ENCODE data around the gene ALG1.
A peak's percentile ranks its signal among the peaks of the same experiment; 100 is the strongest.
"Not testable (repeated sequence)": the region's sequence is repeated elsewhere in the genome, so short reads cannot be mapped to it uniquely, and the experiment has no call there.

The ALG1 gene

DNA sequence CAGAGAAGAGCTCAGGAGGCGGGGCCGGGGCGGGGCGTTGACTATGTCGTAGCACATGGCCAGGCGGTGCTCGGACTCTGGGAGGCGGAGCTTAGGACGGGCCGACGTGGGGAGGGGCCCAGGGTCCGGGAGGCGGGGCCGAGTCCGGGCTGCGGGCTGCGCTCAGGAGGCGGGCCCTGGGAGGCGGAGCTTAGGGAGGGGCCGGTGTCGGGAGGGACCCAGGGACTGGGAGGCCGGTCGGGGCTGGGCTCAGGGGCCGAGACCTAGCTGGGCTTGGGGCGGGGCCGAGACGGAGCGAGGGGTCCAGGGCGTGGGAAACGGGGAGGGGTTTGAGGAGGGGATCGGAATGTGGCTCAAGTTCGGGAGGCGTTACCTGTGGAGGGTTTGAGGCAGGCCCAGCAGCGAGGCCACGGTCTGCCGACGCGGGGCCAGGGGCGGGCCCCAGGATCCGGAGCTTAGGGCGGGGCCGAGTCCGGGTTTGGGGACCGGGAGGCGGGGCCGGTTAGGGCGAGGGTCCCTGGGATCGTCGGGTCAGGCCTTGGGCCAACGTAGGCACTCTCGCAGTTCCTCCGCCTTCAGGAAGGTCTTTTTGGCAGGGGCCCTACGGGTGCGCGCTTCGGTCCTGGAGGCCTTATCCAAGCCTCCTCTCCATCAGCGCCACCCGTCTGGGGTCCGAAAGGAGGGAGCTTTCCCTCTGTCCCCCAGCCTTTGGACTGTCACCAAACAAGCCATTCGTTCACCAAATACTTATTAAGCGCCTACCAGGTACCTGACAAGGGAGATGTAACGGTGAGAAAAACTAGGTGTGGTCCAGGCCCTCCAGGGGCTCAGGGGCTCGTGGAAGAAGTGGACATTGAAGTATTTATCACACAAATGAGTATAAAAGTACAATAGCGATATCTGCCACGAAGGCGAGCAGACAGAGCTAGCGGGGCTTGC is 26.8 kb downstream of the ALG1 start:
- peak; percentile 67 for DNase-seq (ENCODE audit: low spot score)

DNA sequence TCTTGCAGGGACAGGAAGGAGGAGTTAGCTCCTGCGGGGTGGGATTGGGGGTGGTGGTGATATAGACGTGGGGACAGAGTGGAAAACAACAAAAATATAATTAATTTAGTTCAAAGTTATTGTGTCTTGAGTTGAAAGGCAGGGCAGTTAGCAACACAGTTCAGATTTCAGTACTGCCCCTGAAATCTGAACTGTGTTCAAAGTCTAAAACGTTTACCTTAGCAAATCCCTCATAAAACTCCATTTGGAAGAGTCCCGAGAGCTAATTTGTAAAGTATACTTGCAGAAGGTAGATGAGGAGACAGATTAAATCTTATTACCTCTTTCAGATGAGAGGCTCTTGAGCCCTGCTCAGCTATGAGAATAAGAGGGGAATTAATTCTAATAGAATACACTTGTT is 27.5 kb downstream of the ALG1 start:
- DNase-seq (ENCODE audit: low spot score): not testable (repeated sequence)

DNA sequence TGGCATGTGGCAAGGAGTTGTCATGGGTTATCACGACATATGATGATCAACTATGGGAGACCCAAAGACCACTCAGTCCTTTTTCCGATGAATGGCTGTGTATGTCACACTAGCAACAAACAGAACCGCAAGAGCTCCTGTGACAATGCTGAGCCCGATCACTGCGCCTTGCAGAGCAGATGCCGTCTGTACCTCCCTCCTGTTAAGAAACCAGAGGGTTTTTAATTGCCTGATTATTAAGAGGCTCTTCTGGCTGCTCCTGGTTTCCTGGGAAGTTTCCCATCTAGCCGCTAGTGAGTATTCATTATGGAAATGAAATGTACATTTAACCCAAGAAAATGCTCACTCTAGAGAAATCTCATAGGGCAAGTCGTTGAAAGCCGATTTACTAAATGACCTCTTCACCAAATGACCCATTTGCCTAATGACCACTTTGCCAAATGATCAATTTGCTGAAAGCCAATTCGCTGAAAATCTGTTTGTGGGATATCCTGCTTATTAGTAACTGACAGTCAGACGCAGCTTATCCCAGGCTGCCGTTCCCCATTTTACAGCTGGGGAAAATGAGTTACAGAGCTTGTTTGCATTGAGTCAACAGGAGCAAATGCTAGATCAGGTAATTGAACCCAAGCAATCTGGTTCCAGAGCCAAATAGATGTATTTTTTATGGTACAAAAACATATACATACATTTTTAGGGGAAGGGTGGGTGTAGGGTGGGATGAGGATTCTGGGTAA is 31.8 kb downstream of the ALG1 start:
- DNase-seq (ENCODE audit: low spot score): not testable (repeated sequence)

DNA sequence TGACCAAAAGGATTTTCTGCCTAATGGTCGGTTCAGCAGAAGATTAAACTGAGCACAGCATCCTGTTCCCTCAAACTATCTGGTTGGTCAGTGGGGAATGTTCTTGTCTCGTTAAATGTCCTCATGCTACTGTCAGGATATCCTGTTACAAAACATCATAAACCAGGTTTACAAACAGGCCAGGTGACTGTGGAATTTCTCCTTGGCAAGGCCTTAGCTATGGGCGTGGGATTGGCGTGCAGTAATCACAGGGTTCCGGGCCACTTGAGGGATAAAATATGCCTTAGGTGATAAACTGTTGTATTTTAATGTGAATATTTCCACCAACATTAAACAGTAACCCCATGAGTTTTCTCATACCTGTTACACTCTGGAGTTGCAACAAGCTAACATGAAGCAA is 33.4 kb downstream of the ALG1 start:
- not testable (repeated sequence) for DNase-seq (ENCODE audit: low spot score)

DNA sequence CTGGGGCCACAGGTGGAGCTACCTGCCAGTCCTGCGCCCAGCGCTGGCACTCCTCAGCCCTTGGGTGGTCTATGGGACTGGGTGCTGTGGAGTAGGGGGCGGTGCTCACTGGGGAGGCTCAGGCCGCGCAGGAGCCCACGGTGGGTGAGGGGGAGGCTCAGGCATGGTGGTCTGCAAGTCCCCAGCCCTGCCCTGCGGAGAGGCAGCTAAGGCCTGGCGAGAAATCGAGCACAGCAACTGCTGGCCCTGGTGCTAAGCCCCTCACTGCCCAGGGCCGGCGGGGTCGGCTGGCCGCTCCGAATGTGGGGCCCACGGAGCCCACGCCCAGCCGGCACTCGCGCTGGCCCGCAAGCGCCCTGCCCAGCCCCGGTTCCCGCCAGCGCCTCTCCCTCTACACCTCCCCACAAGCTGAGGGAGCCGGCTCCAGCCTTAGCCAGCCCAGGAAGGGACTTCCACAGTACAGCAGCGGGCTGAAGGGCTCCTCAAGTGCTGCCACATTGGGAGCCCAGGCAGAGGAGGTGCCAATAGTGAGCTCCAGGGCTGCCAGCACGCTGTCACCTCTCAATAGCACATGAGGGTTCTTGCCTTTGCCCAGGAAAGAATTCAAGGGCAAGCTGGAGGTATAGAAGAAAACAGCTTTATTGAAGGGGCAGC is 37.0 kb downstream of the ALG1 start:
- DNase-seq (ENCODE audit: low spot score): no peak

DNA sequence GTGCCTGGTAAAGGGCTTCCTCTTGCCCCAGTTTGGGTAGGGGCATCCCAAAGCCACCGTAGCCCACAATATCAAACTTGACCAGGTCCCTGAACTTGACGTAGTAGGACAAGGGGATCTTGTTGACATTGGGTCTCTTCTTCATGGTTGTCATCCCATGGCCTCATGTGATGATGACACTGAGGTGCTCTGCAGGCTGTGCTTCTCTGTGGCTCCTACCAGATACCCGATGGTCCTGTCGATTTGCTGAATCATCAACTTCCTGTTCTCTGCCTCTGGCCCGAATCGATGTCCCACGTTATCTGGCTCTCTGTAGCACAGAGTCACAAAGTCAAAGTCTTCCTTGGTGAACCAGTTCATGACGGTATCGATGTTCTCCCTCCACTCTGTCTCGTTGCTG is 39.3 kb downstream of the ALG1 start:
- DNase-seq (ENCODE audit: low spot score): not testable (repeated sequence)

DNA sequence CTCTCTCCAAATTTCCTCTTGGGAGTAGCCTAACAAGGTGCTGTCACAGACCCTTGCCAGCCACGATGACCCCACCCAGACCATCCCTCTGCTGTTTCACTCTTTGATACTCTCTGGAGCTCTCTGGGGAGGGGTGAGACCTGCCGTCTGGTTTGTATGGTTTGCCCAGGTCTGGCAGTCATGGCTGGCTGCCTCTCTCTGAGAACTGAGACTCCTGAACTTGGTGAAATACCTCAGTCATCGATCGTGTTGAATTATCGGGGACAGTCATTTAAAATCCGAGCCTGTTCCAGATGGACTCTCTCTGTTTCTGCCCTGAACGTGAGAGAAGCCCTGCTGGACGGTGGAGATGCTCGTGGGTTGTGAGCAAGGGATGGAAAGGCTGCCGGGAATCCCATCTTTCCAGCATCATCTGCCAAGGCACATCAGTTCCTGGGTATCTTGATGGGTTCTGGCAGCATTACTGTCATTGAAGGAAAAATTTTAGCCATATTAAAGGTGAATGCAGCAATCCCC is 45.2 kb downstream of the ALG1 start:
- not testable (repeated sequence) for DNase-seq (ENCODE audit: low spot score)

DNA sequence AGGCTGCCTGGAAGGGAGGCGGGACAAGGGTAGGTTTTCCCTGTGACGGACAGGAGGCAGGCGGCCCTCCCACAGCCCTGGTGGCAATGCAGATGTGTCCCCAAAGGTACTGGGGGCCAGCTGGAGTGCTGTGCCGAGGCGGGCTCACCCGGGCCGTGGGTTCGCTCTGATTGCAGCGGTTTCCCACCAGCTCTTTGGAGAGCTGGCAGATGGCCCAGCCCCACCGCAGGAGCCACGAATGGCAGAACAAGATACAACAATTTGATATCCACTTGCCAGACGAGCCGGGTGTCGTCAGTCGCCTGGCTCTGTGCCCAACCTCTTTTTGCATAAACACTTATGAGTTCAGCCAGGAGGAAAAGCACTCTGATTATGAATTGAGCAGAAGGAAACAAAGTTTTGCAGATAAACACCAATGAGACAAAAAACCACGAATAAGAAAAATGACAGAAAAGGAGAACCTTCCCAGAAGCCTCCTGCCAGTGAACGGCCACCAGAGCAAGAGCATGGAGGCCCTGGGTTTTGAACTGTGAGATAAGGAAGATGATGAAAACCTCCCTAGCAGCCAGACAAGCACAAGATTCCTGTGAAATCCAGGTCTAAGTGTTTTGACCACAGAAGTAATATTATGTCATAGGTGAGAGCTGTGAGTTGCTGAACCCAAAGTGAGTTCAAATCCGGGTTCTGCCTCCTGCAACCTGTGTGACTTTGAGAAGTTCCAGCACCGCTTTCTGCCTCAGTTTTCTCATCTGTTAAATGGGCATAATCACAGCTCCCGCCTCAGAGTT is 45.9 kb downstream of the ALG1 start:
- peak; percentile 3 for DNase-seq (ENCODE audit: low spot score)

DNA sequence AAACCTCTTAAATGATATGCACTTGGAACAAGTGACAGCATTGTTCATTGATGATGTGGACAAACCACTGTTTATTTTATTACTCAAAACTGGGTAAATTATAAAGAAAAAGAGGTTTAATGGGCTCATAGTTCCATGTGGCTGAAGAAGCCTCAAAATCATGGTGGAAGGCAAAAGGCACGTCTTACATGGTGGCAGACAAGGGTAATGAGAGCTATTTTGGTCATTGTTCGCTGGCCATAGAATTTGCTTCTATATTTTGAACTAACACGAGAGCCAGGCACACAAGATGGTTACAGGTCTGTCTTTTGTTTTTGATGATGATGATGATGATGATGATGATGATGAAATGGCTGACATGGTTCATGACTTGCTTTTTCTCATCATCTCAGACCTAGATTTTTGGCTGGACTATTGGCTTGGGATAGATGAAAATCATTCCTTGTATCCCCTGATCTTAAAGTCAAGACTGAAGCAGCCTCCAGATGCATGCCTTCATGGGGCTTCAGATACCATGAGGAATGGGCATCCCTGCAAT is 59.9 kb downstream of the ALG1 start:
- DNase-seq (ENCODE audit: low spot score): not testable (repeated sequence)

DNA sequence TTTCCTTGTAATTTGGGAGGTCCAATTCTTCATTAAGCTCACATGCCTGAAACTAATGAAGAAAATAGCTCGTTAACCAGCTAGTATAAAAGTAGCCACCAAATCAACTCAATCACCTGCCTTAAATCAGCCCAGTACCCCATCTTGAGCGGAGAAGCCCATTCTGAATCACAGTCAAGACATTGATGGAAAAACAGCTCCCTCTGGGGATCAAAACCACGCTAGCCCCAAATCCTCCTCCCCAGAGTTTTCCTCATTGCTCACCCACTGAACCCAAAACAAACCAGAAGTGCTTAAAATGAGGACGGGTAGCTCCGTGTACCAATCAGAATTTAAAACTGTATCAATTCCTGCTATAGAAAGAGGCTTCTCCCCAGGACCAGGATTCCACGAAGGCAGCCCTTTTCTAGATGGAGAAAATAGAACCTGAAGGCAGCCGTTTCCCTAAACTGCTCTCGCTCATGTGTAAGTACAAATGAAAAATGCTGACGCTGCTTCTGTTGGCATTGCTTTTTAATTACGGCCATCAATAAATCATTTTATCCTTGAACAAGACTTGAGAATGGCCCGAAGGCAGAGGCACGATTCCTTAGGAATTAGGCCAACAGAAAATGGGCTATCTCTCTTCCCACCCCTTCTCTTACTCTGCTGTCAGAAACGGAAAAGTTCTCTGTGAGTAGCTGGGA is 61.4 kb downstream of the ALG1 start:
- not testable (repeated sequence) for DNase-seq (ENCODE audit: low spot score)

DNA sequence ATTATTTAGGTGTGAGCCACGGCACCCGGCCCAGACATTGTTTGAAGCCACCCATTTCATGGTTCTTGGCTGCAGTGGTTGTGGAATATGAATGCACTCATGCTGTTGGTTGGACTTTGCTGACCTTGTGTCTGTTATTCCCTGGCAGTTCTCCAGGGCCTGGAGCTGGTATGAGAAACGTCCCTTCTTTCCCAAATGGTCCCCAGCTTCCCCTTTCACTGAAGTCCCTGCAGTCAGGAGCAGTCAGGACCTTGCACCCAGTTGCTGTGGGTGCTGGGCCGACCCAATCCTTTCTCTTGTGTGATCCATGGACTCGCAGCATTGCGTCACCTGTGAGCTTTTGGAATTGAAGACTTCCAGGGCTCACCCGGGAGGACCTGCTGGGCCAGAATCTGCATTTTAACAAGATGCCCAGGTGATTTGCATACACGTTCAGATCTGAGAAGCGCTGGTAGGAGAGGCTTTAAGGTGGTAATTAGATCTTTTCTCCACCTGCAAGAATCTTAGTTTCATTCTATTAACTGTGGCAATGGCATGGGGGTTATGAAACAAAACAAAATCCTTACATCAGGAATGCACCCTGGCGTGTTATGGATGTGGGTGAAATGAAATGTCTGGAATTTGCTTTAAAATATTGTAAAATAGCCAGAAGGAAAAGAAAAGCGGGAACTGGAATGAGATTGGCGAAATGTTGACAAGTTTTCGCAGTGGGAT is 63.3 kb downstream of the ALG1 start:
- DNase-seq (ENCODE audit: low spot score): not testable (repeated sequence)

Data from CD4-positive, alpha-beta T cell treated with Interleukin-15 for 4 hours (primary cell).